OCI-LY3 (cell line): ENCODE measurements around the gene S100A16.

ENCODE experiments used
- H2AFZ ChIP-seq: fragments of 200-600, 300-600 bp; shearing (Covaris generic); 2 replicates; pipeline ENCODE4 v1.6.0; 2014; ENCODE audit warnings: antibody characterized with exemption, low read depth, low read length
- H3K27ac ChIP-seq: fragments of 200-600, 300-600 bp; sonication (generic); 2 replicates; pipeline ENCODE4 v1.5.1; 2014; ENCODE audit warnings: mild to moderate bottlenecking, low read length, moderate library complexity, mixed read lengths
- H3K27me3 ChIP-seq: fragments of 200-600, 300-600 bp; sonication (generic); 2 replicates; pipeline ENCODE4 v1.6.1; 2014; ENCODE audit warnings: low read depth, low read length, mixed read lengths
- H3K36me3 ChIP-seq: fragments of 200-600, 300-600 bp; sonication (generic); replicated peaks from 2 replicates; pipeline ENCODE3; 2014; ENCODE audit warnings: low read depth, low read length, mixed read lengths
- H3K4me1 ChIP-seq: fragments of 300-600, 200-600 bp; sonication (generic); 2 replicates; pipeline ENCODE4 v1.6.1; 2014; ENCODE audit warnings: low read length, mixed read lengths
- H3K4me2 ChIP-seq: fragments of 200-600, 300-600 bp; sonication (generic); 2 replicates; pipeline ENCODE4 v1.6.1; 2014; ENCODE audit warnings: low read length, mixed read lengths
- H3K4me3 ChIP-seq: fragments of 300-600, 200-600 bp; sonication (generic); 2 replicates; pipeline ENCODE4 v1.5.1; 2014; ENCODE audit warnings: antibody characterized with exemption, mild to moderate bottlenecking, low read length, moderate library complexity
- H3K79me2 ChIP-seq: fragments of 300-600, 200-600 bp; shearing (Covaris generic); 2 replicates; pipeline ENCODE4 v1.6.1; 2014; ENCODE audit warnings: mild to moderate bottlenecking, low read length, mixed read lengths
- H3K9ac ChIP-seq: fragments of 300-600, 200-600 bp; shearing (Covaris generic); 2 replicates; pipeline ENCODE4 v1.6.0; 2014; ENCODE audit warnings: mild to moderate bottlenecking, low read length, moderate library complexity
- H3K9me3 ChIP-seq: fragments of 200-600, 300-600 bp; shearing (Covaris generic); 2 replicates; pipeline ENCODE4 v1.6.1; 2014; ENCODE audit warnings: low read length, mixed read lengths; ENCODE audit not compliant: insufficient read depth
- H4K20me1 ChIP-seq: fragments of 200-600, 300-600 bp; sonication (generic); 2 replicates; pipeline ENCODE4 v1.6.1; 2016; ENCODE audit warnings: low read length, mixed read lengths; ENCODE audit not compliant: insufficient read depth
- CTCF ChIP-seq: fragments of 200-600, 300-600 bp; sonication (generic); IDR thresholded peaks from 2 replicates; pipeline ENCODE4 v1.5.1; 2014; ENCODE audit warnings: antibody characterized with exemption, low read length, low read depth
- EZH2phosphoT487 ChIP-seq: fragments of 200-600 bp; shearing (Covaris generic); IDR thresholded peaks from 2 replicates; pipeline ENCODE4 v1.6.1; 2018; ENCODE audit warnings: antibody characterized with exemption, mixed run types, low read depth

Gene S100A16

DNA sequence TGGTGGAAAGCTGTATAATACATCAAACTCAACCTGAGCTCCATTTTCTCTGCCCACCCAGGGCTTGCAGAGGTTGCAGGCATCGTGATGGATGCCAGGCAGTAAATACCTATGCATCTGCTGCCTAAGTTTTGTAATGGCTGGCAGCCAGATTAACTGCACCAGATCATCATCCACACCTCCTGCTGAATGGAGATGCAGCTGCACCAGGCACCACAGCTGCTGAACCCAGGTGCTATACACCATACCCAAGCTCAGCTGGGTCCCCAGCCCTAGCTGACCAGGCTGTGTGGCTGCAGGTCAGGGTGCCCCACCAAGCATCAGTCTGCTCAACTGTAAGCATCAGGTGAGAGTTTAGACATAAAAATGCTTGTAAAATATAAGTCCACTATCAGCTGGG, 38.8 kb upstream of the S100A16 start:
- H3K27ac ChIP-seq, result no peak overlapping the region
- peaks cover 5% of the 10 kb centered on the region; the same call in 1 of the 2 replicates for H3K4me1 ChIP-seq
- H4K20me1 ChIP-seq, result no peaks in the 10 kb centered on the region
- TF ChIP-seq EZH2phosphoT487 (no peak), CTCF (no peak)
- H3K9me3 ChIP-seq, result no peaks in the 10 kb centered on the region
- H3K79me2 ChIP-seq, result no peaks in the 10 kb centered on the region
- peaks cover 11% of the 10 kb centered on the region for H3K36me3 ChIP-seq
- H3K27me3 ChIP-seq, result no peaks in the 10 kb centered on the region
- H3K4me2 ChIP-seq, result no peak overlapping the region
- H3K4me3 ChIP-seq, result no peak overlapping the region
- H3K9ac ChIP-seq, result no peak overlapping the region
- H2AFZ ChIP-seq, result no peak overlapping the region

GRCh38 chr1:153649863-153650235, 36.9 kb upstream of the S100A16 start:
- H3K4me3 ChIP-seq, result no peak overlapping the region
- TF ChIP-seq CTCF, result no peak
- no peak for TF ChIP-seq EZH2phosphoT487
- H3K9me3 ChIP-seq, result no peaks in the 10 kb centered on the region
- H3K36me3 ChIP-seq, result peaks cover 29% of the 10 kb centered on the region
- H4K20me1 ChIP-seq, result no peaks in the 10 kb centered on the region
- H3K27ac ChIP-seq, result no peak overlapping the region
- H3K4me2 ChIP-seq, result no peak overlapping the region
- no peaks in the 10 kb centered on the region for H3K27me3 ChIP-seq
- H3K4me1 ChIP-seq, result peaks cover 5% of the 10 kb centered on the region; the same call in 1 of the 2 replicates
- no peaks in the 10 kb centered on the region for H3K79me2 ChIP-seq
- H3K9ac ChIP-seq, result no peak overlapping the region
- H2AFZ ChIP-seq, result no peak overlapping the region

GRCh38 chr1:153649137-153649862, 36.4 kb upstream of the S100A16 start:
- no peaks in the 10 kb centered on the region for H3K79me2 ChIP-seq

More at GRCh38 chr1:153649137-153649862, 36.4 kb upstream of the S100A16 start:
- TF ChIP-seq CTCF (no peak), EZH2phosphoT487 (no peak)
- no peak overlapping the region for H3K4me3 ChIP-seq
- no peak overlapping the region for H3K9ac ChIP-seq
- no peak overlapping the region for H2AFZ ChIP-seq
- no peaks in the 10 kb centered on the region for H4K20me1 ChIP-seq
- H3K27ac ChIP-seq, result no peak overlapping the region
- no peaks in the 10 kb centered on the region for H3K9me3 ChIP-seq
- peaks cover 5% of the 10 kb centered on the region; the same call in 1 of the 2 replicates for H3K4me1 ChIP-seq
- H3K27me3 ChIP-seq, result no peaks in the 10 kb centered on the region
- H3K4me2 ChIP-seq, result no peak overlapping the region
- peaks cover 34% of the 10 kb centered on the region for H3K36me3 ChIP-seq
